Measurements from ENCODE around the gene FAM151A.
"Not testable (repeated sequence)": the region's sequence is repeated elsewhere in the genome, so short reads cannot be mapped to it uniquely, and the experiment has no call there.

FAM151A gene

DNA sequence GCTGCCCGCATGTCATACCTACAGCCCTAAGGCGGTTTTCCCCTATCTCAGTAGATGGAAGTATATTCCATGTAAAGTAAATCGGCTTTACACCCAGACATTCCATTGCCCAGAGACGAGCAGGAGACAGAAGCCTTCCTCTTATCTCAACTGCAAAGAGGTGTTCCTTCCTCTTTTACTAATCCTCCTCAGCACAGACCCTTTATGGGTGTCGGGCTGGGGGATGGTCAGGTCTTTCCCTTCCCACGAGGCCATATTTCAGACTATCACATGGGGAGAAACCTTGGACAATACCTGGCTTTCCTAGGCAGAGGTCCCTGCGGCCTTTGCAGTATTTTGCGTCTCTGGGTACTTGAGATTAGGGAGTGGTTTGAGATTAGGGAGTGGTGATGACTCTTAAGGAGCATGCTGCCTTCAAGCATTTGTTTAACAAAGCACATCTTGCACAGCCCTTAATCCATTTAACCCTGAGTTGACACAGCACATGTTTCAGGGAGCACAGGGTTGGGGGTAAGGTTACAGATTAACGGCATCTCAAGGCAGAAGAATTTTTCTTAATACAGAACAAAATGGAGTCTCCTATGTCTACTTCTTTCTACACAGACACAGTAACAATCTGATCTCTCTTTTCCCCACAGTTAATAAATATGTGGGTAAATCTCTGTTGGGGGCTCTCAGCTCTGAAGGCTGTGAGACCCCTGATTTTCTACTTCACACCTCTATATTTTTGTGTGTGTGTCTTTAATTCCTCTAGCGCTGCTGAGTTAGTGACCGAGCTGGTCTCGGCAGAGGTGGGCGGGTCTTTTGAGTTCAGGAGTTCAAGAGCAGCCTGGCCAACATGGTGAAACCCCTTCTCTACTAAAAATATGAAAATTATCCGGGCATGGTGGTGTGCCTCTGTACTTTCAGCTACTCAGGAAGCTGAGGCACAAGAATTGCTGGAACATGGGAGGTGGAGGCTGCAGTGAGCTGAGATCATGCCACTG is 13.4 kb upstream of the FAM151A start:
- DNase-seq, result not testable (repeated sequence)

- DNase-seq, result not testable (repeated sequence)
These were observed 12.5 kb upstream of the FAM151A start for GRCh38 chr1:54635804-54636203.

- no peak for DNase-seq
These were observed 3.9 kb upstream of the FAM151A start for GRCh38 chr1:54627196-54627595.

DNA sequence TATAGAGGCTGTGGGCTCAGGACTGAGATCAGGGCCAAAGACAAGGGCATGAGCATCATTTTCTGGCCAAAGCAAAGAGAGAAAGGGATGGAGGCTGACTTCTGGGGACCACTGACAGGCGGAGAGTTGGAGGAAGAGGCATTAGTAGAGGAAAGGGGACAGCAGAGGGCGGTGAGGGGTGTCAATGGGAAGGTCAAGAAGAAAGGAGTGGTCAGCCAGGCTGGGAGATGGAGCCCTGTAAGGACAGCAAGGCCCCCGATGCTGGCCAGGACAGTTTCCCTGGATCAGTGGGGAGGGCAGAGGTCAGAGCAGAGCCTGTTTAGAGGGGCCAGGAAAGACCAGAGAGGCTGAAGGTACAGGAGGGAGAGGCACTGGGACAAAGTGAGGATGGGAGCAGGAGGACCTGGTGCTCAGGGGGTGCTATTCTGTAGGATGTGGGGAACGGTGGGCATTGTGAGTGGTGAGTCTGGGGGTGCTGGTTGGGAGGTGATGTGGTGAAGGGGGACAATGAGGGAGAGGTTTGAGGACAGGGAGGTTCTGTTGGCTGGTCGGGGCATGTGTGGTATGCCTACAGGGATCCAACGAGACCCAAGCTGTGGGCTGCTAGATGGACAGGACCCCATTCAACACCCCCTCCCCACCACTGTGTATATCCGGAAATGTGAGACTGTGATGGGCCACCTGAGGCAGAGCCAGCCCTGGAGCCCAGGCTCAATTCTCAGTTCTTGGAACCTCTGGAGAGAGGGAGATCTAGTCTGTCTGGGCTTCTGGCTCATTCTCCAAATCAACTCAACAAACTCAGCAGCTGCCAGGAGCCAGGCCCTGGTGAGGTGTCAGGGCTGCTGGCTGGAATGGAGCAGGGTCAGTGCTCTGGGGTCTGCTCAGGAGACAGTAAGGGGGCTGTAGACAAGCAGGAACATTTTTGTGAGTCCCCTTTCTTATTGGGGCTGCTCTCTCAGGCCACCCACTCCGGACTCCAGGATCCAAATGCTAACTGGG is 1.4 kb upstream of the FAM151A start:
- DNase-seq, result no peak

GRCh38 chr1:54619749-54620148 is 3.6 kb downstream of the FAM151A start:
- no peak for DNase-seq

GRCh38 chr1:54615531-54616279 is 7.6 kb downstream of the FAM151A start:
- DNase-seq, result no peak

GRCh38 chr1:54614563-54614962 is 8.8 kb downstream of the FAM151A start:
- DNase-seq, result no peak

DNA sequence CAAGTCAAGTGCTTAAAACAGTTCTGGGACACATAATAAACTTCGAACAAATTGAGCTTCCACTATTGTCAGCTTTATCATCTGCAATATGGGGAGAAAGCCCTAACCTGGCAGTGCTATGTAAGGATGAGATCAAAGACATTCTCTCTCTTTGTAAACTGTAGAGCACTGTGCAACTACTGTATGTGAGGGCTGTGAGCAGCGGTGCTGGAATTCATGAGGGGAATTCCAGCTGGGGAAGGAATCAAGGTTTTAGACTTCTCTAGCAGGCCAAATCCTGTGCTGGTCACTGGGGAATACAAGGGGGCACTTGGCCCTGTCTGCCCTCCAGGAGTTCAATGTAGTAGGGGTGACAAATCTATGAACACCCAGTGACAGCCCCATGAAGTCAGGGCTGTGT is 9.3 kb downstream of the FAM151A start:
- DNase-seq, result no peak

- DNase-seq, result no peak
These were observed 11.7 kb downstream of the FAM151A start for GRCh38 chr1:54611621-54612020.

DNA sequence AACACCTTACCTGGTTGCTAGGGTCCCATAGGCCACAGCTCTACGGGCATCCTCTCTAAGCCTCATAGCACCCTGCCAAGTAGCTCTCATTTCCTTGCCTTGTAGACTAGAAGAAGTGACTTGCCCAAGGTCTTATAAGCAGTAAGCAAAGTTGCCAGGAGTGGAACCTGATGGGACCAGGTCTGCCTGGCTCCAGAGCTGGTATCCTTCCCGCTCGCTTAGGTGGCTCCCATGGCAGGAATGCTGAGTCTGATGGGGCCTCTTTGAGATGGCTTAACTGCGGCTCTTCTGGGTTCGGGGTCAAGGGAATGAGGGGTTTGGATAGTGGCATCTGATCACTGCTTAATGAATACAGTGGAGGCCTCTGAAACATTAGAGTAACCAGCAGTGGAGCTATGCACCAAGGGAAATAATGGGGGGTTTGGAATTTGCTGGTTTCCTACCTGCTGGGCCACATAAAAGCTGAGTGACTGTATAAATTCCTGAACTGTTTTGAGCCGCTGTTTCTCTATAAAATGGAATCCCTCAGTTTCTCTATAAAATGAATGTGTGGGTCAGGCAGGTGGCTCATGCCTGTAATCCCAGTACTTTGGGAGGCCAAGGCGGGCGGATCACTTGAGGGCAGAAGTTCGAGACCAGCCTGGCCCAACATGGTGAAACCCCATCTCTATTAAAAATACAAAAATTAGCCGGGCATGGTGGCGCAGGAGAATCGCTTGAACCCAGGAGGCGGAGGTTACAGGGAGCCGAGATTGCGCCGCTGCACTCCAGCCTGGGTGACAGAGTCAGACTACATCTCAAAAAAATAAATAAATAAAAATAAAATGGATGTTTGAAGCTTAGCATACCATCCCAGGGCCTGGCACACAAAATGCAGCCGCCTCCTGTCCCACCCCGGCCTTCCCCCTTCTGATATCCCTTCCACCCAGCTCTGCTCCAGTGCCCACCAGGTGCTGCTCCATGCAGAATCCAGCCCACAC is 12.4 kb downstream of the FAM151A start:
- DNase-seq, result no peak

DNA sequence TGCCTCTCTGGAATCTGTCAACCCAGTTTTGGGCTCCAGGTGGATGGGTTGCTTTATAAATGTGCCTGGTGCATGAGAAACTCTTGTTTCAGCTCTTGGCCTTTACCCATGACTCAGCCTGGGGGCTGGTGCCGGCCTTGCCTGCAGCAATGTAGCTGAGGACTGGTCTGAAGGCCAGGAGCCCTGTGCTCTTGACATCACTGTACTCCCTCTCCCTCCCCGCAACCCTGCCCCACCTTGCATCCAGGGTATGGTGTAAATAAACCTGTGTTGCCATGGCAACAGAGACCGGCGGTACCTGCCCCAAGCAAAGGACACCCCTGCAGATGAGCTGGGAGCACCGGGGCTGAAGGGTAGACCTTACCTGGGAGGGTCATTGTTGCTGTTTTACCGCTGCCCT is 13.3 kb downstream of the FAM151A start:
- no peak for DNase-seq

- DNase-seq, result no peak
These were observed 13.9 kb downstream of the FAM151A start for GRCh38 chr1:54609301-54609921.

GRCh38 chr1:54608566-54609230 is 14.6 kb downstream of the FAM151A start:
- DNase-seq, result no peak

DNA sequence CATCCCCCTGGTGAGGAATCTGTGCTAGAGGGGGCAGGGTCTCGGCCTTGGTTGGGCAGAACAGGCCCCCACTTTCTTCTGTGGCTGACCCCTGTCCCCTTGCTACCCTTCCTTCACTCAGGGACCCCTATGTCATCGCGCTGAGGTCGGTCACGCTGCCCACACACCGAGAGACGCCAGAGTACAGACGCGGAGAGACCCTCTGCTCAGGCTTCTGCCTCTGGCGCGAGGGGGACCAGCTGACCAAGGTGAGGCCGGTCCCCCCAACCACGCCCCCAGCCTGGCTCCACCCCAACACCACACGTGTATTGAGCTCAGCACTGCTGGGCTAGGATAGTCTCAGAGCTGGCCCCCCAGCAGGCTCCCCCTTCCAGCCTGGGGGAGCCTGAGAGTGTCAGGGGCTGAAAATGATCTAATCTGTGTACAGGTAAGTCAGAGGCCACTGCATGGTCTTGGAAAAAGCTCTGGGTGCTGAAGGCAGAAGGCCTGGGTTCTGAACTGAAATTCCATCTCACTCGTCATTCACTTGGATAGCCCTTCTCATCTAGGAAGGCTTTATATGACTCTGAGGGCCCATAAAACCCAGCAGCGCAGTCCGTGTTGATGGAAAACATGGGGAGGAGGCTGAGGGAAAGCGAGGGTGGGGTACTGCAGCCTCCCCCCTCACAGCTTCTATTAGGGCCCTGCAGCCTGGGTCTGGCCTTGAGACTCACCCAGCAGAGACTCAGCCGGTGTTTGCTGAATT is 15.3 kb downstream of the FAM151A start:
- DNase-seq, result no peak

DNA sequence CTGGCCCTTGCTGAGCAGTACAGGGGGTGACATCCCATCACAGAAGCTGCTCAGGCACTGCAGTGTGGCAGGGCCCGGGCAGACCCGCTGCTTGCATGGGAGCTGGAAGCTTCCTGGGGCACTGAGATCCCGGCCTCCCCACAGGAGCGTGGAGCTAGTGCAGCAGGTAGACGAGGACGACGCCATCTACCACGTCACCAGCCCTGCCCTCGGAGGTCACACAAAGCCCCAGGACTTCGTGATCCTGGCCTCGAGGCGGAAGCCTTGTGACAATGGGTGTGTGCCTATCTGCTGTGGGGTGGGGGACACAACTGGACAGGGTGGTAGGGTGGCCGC is 16.4 kb downstream of the FAM151A start:
- no peak for DNase-seq

DNA sequence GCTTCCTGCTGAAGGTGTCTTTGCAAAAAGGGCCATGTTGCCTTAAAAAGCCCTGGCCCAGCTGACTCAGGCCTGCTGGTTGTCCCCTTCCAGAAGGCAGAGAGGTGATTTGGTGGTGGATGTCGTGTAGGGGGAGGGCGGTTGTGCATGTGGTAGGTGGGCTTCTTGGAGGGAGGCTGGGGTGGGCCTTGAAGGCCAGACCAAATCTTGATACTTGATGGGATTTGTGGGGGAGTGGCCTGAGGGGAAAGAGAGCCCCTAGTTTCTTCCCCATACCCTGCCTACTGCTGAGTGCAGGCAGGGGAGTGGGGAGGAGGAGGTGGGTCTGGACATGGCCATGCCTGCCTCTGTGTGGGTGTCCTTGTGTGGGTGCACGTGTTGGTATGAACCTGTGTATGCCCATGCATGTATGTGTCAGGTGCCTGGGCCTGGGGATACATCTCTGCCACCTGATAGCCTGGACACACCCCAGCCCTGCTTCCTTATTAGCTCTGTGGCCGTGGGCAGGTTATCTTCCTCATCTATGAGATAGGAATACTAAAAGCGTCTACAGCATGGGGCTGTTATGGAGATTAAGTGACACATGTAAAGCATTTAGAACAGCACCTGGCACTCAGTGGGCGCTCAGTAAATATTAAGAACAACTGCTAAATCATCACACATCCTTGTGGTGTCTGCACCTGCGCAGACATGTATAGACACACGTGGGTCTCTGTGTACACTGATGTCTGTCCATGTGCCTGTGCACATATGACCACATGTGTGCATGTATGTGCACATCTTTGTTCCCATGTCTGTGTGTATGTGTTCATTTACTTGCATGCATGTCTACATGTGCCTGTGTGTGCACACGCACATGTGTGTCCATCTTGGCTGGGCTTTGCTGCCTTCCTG is 17.0 kb downstream of the FAM151A start:
- DNase-seq, result no peak

DNA sequence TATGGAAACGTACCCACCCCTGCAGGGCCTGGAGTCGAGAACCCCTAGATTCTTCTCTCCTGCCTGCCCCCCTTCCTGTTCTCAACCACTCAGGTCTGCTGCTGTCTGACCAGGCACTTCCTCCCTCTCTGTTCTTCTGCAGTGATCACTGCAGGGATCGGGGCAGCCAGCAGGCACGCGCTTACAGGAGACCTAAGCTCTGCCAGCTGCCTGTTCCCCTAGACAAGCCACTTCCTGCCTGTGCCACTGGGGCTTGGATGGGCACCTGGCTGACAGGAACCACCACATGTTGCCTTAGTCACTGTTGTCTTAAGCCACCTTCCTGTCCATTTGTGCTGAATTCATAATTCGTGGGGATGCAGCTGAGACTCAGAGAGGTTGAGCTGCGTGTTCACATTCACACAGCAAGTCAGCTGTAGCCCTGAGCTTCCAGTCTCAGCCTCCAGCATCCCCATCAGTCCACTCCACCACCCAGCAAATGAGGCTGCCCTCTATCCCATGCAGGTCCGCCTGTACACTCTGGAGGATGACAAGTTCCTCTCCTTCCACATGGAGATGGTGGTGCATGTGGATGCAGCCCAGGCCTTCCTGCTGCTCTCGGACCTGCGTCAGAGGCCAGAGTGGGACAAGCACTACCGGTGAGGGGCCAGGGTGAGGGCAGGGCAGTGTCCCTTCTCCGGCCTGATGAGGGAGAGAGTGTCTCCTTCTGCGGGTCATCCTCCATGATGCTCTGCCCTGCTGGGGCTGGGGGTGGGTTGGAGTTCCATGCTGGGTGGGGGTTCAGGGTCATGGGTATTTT is 18.6 kb downstream of the FAM151A start:
- DNase-seq, result no peak

- DNase-seq, result no peak
These were observed 19.3 kb downstream of the FAM151A start for GRCh38 chr1:54604051-54604450.

Data from activated CD4-positive, CD25-positive, alpha-beta regulatory T cell treated with anti-CD3 and anti-CD28 coated beads, Interleukin-2, amount 50 U/mL, for 72 hours (primary cell).